Neural progenitor cell (in vitro differentiated cells): ENCODE results near the gene IER5.

Experiments
- CTCF ChIP-seq: fragments of 200-600 bp; sonication (generic); IDR thresholded peaks from 2 replicates; pipeline ENCODE4 v1.5.1; 2017; ENCODE audit warnings: antibody characterized with exemption, mild to moderate bottlenecking
- EZH2phosphoT487 ChIP-seq: fragments of 200-600 bp; sonication (generic); IDR thresholded peaks from 2 replicates; pipeline ENCODE4 v1.6.1; 2017; ENCODE audit warnings: antibody characterized with exemption

GRCh38 chr1:181061891-181062835, 26.3 kb upstream of the IER5 start:
- no peak for TF ChIP-seq CTCF
- TF ChIP-seq EZH2phosphoT487: no peak
